ENCODE data around the gene ZNF490. TPM values are rescaled to one million over a fixed set of nuclear protein-coding genes. Genes with fewer than 3 reads are reported as not detected.
"Not testable (repeated sequence)": the region's sequence is repeated elsewhere in the genome, so short reads cannot be mapped to it uniquely, and the experiment has no call there.

ZNF490 gene
- total RNA-seq, 1 experiment from 2014 or later = 5.4 TPM

DNA sequence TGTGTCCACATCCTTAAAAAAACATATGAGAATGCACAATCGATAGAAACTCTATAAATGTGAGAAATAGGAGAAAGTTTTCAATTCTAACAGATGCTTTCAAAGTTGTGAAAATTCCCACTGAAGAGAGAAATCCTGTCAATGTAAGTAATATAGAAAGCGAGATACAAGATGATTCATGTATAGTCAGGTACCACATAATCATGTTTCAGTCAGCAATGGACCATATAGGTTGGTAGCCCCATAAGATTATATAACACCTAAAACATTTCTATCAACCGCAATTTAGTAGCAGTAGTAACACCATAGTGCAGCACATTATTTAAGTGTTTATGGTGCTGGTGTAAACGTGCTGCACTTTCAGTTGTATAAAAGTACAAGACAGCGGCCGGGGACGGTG, 18.6 kb upstream of the ZNF490 start:
- Histone ChIP-seq H3K36me3 (peaks cover 75% of the 10 kb centered on the region), H3K9me3 (peaks cover 60% of the 10 kb centered on the region), H3K4me3 (no peak overlapping the region), H3K27me3 (no peaks in the 10 kb centered on the region)
- DNase-seq = no peak

DNA sequence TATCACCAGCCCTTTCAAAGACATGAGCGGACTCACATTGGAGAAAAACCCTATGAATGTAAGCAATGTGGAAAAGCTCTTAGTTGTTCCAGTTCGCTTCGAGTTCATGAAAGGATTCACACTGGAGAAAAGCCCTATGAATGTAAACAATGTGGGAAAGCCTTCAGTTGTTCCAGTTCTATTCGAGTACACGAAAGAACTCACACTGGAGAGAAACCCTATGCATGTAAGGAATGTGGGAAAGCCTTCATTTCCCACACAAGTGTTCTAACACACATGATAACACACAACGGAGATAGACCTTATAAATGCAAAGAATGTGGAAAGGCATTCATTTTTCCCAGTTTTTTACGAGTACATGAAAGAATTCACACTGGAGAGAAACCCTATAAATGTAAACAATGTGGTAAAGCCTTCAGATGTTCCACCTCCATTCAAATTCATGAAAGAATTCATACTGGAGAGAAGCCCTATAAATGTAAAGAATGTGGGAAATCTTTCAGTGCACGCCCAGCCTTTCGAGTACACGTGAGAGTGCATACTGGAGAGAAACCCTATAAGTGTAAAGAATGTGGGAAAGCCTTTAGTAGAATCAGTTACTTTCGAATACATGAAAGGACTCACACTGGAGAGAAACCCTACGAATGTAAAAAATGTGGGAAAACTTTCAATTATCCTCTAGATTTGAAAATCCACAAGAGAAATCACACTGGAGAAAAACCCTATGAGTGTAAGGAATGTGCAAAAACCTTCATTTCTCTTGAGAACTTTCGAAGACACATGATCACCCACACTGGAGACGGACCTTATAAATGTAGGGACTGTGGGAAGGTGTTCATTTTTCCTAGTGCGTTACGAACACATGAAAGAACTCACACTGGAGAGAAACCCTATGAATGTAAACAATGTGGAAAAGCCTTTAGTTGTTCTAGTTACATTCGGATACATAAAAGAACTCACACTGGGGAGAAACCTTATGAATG, 17.7 kb upstream of the ZNF490 start:
- no peaks in the 10 kb centered on the region for H3K27me3 ChIP-seq
- H3K36me3 ChIP-seq = peaks cover 84% of the 10 kb centered on the region
- H3K4me3 ChIP-seq = no peak overlapping the region
- peaks cover 66% of the 10 kb centered on the region for H3K9me3 ChIP-seq
- no peak for DNase-seq

DNA sequence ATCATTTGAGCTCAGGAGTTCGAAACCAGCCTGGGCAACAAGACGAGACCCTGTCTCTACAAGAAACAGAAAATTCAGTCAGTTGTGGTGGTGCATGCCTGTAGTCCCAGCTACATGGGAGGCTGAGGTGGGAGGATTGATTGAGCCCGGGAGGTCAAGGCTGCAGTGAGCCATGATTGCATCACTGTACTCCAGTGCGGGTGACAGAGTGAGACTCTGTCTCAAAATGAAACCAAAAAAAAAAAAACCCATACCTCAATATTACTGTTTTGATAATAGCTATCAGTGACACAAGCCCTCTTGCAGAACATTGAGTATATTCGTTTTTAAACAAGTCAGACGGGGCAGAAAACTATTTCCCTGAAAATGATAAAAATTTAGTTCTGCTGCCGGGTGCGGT, 16.3 kb upstream of the ZNF490 start:
- DNase-seq = no peak
- Histone ChIP-seq H3K4me3 (no peak overlapping the region), H3K9me3 (peaks cover 75% of the 10 kb centered on the region), H3K27me3 (no peaks in the 10 kb centered on the region), H3K36me3 (peaks cover 95% of the 10 kb centered on the region)

DNA sequence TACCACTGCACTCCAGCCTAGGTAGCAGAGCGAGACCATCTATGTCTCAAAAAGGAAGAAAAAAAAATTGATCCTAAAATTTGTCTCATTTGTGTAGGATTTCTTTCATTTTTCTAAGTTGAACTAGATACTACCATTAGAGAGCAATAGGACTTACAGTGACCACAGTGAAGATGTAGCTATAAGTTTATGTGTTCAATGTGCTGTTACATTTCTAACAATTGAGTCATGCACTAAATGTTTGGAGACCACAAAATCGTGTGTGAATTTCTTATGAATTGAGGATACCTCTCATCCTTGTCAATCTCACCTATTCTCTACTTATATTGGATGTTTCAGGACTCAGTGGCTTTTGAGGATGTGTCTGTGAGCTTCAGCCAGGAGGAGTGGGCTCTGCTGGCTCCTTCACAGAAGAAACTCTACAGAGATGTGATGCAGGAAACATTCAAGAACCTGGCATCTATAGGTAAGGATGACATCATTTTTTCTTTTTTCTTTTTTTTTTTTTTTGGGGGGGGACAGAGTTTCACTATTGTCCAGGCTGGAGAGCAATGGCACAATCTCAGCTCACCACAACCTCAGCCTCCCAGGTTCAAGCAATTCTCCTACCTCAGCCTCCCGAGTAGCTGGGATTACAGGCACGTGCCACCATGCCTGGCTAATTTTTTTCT, 12.9 kb upstream of the ZNF490 start:
- DNase-seq = no peak

DNA sequence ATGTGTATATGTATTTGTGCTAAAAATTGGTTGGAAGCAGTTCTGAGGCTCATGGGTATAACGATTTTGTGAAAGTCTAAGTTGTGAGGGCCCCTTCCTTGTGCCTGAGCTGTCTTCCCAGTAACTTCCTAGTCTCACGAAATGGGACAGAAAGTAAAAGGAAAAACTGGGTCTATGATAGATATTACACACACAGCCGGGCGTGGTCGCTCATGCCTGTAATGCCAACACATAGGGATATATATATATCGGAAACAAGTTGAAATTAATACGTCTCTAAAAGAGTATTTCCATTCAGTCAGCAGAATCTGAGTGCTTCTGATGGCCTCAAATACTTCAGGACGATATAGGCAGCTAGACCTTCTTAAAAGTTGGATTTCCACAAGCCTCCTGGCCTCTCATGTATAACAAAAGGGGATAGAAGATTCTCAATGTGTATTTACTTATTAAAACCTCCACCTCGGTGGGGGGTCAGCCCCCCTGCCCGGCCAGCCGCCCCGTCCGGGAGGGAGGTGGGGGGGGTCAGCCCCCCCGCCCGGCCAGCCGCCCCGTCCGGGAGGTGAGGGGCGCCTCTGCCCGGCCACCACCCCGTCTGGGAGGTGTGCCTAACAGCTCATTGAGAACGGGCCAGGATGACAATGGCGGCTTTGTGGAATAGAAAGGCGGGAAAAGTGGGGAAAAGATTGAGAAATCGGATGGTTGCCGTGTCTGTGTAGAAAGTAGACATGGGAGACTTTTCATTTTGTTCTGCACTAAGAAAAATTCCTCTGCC, 10.8 kb upstream of the ZNF490 start:
- not testable (repeated sequence) for H3K4me3 ChIP-seq, DNase-seq, H3K27me3 ChIP-seq
- peaks cover 68% of the 10 kb centered on the region for H3K9me3 ChIP-seq
- H3K36me3 ChIP-seq = peaks cover 87% of the 10 kb centered on the region

More for the DNA sequence above, 12.9 kb upstream of the ZNF490 start:
- H3K9me3 ChIP-seq = peaks cover 80% of the 10 kb centered on the region
- peaks cover 91% of the 10 kb centered on the region for H3K36me3 ChIP-seq
- no peaks in the 10 kb centered on the region for H3K27me3 ChIP-seq
- H3K4me3 ChIP-seq = no peak overlapping the region

DNA sequence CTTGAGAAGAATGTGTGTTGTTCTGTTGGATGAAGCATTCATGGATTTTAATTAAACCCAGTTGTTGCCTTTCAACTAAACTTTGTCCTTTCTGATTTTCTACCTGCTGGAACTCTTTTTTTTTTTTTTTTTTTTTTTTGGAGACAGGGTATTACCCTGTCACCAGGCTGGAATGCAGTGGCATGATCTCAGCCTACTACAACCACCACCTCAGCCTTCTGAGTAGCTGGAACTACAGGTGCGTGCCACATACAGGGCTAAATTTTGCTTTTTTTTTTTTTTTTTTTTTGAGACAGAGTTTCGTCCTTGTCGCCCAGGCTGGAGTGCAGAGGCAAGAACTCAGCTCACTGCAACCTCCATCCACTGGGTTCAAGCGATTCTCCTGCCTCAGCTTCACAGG, 7.0 kb upstream of the ZNF490 start:
- H3K36me3 ChIP-seq = peaks cover 84% of the 10 kb centered on the region
- DNase-seq = no peak
- H3K9me3 ChIP-seq = peaks cover 36% of the 10 kb centered on the region
- H3K4me3 ChIP-seq = no peak overlapping the region
- H3K27me3 ChIP-seq = no peaks in the 10 kb centered on the region

DNA sequence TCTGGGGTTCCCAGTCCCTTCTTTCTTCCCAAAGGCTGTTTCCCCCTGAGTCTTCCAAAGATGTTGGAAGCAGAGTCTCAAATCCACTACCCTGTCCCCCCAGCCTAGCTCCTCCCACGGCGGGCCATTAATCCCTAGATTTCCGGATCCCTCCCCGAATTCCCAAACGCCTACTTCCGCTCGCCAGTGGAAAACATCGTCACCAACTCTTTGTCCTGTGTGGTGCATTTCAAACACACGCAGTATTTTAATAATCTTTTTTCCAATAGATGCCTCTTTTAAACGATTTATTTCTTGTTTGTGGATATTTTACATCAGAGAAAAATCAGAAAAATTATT, 717 bp upstream of the ZNF490 start:
- Histone ChIP-seq H3K27me3 (no peaks in the 10 kb centered on the region), H3K4me3 (peak overlapping the region; percentile 95), H3K9me3 (no peaks in the 10 kb centered on the region; the same call in 1 of the 2 replicates), H3K36me3 (peaks cover 70% of the 10 kb centered on the region)
- peak; percentile 90 for DNase-seq

DNA sequence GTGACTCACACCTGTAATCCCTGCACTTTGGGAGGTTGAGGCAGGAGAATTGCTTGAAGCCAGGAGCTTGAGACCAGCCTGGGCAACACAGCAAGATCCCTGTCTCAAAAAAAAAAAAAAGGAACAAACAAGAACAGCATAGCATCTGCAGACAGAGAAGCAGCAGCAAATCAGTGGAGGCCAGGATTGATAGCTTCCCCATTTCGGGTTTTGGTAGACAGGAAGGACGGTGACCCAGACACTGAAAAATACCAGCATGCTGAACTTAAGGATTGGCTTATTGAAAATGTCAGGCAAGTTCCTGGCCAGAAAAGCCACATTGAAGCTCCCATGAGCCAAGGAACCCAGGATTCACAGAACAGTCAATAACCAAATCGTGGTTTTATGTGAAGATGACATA, 3.0 kb downstream of the ZNF490 start:
- Histone ChIP-seq H3K27me3 (no peaks in the 10 kb centered on the region), H3K4me3 (no peak overlapping the region), H3K36me3 (peaks cover 54% of the 10 kb centered on the region), H3K9me3 (no peaks in the 10 kb centered on the region)
- no peak for DNase-seq

DNA sequence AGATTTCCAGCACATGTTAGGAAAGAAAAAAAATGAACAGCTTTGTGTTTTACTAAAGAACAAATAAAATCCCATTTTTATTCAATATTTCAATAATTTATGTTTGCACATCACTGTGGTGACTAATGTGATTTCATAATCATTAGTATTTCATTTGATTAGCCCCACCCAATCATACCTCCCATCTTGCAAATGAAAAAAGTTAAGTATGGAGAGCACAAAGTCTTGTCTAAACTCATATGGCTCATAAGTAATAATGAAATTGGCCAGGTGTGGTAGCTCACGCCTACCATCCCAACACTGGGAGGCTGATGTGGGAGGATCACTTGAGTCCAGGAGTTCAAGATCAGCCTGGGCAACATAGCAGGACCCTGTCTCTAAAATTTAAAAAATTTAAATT, 3.8 kb downstream of the ZNF490 start:
- H3K27me3 ChIP-seq = no peaks in the 10 kb centered on the region
- no peaks in the 10 kb centered on the region for H3K9me3 ChIP-seq
- H3K36me3 ChIP-seq = peaks cover 47% of the 10 kb centered on the region
- no peak overlapping the region for H3K4me3 ChIP-seq
- DNase-seq = no peak

DNA sequence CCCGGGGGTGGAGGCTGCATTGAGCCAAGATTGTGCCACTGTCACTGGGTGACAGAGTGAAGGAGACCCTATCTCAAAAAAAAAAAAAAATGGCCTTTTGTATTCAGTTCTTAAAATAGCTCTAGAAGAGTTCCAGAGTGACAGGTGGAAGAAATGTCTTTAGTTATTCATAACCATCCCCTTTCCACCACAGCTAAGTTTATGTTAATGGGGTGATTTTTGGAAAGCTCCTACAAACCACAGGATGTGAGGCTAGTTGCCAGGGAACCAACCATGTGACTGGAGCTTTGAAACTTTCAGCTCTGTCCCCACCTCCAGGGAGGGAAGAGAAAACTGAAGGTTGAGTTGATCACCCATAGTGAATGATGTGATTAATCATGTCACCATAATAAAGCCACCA, 6.9 kb downstream of the ZNF490 start:
- H3K9me3 ChIP-seq = no peaks in the 10 kb centered on the region
- H3K27me3 ChIP-seq = no peaks in the 10 kb centered on the region
- H3K4me3 ChIP-seq = no peak overlapping the region
- H3K36me3 ChIP-seq = peaks cover 34% of the 10 kb centered on the region
- peak; percentile 45 for DNase-seq

DNA sequence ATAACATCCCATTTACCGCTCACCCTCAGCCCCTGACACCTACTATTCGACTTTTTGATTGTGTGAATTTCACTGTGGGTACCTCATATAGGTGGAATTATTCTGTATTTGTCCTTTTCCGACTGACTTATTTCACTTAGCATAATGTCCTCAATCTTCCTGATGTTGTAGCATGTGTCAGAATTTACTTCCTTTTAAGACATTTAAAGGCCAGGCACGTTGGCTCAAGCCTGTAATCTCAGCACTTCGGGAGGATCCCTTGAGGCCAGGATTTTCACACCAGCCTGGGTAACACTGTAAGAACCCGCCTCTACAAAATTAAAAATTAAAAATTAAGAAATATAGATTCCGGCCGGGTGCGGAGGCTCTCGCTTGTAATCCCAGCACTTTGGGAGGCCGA, 13.0 kb downstream of the ZNF490 start:
- peaks cover 11% of the 10 kb centered on the region for H3K36me3 ChIP-seq
- H3K27me3 ChIP-seq = no peaks in the 10 kb centered on the region
- no peak for DNase-seq
- no peak overlapping the region for H3K4me3 ChIP-seq
- no peaks in the 10 kb centered on the region for H3K9me3 ChIP-seq

DNA sequence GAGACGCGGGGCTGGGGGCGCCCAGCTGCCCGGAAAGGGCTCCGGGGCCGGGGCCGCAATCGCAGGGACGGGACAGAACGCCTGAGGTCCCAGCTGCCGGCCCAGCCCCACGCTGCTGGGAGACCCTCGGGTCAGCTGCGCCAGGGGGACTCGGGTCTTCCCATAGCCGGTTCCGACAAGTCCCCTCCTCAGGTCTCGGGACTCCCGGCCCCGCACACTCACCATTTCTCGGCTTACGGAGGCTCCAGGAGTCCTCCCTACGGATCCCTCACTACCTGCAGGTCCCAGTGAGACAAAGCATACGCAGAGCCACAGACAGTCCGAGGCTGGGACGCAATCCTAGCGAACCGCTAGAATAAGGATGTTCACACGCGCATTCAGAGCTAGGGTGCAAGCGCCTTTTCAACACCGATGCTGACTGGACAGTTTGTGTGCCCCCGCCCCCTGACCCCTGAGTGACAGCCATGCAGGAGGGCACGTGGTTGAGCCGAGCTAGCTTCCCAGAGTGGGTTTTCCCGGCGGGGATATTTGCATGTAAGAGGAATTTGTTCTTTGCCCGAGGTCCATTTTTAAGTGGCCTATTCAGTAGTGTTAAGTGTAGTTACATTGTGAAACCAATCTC, 13.6 kb downstream of the ZNF490 start:
- no peak overlapping the region for H3K4me3 ChIP-seq
- peaks cover 11% of the 10 kb centered on the region for H3K36me3 ChIP-seq
- DNase-seq = no peak
- no peaks in the 10 kb centered on the region for H3K9me3 ChIP-seq
- no peaks in the 10 kb centered on the region for H3K27me3 ChIP-seq

DNA sequence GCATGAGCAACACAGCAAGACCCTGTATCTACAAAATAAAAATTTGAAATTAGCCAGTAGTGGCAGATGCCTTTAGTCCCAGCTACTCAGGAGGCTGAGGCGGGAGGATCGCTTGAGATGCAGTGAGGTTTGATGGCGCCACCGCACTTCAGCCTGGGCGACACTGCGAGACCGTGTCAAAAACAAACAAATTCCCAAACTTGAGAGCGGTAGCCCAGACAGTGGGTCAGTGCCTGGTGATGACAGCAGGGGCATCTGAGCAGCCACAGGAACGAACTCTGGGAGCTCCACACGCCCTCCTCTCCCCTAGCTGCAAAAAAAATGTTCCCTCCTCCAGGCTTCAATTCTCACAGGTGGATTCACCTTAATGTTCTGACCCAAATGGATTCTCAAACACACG, 14.1 kb downstream of the ZNF490 start:
- Histone ChIP-seq H3K4me3 (no peak overlapping the region), H3K9me3 (no peaks in the 10 kb centered on the region), H3K36me3 (peaks cover 11% of the 10 kb centered on the region), H3K27me3 (no peaks in the 10 kb centered on the region)
- no peak for DNase-seq

DNA sequence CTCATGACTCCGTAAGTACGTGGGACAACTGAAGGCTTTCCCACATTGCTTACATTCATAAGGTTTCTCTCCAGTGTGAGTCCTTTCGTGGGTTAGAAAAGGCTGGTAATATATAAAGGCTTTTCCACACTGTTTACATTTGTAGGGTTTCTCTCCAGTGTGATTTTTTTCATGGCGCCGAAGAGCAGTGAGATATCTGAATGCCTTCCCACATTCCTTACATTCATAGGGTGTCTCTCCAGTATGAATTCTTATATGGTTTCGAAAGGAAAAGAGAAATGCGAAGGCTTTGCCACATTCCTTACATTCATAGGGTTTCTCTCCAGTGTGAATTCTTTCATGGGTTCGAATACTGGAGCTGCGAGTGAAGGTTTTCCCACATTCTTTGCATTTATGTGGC, 29.5 kb downstream of the ZNF490 start:
- DNase-seq = no peak
- no peak overlapping the region for H3K4me3 ChIP-seq
- H3K9me3 ChIP-seq = peaks cover 50% of the 10 kb centered on the region
- peaks cover 62% of the 10 kb centered on the region for H3K36me3 ChIP-seq
- no peaks in the 10 kb centered on the region for H3K27me3 ChIP-seq

DNA sequence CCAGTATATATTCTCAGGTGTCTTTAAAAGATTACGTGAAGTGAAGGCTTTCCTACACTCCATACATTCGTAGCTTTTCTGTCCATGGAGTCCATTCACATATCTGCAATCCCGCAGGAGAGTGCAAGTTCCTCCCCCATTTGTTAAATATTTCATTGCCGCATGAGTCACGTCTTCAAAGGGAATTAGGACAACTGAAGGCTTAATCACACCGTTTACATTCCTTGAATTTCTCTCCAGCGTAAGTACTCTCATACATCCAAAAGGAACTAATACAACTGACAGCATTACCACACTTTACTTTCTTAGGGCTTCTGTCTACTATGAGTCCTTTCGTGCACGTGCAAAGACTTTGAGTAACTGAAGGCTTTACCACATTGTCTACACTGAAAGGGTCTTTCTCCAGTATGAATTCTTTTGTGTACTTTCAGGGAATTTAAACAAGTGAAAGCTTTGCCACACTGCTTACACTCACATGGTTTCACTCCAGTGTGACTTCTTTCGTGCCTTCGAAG, 30.4 kb downstream of the ZNF490 start:
- Histone ChIP-seq H3K27me3 (no peaks in the 10 kb centered on the region), H3K4me3 (no peak overlapping the region), H3K9me3 (peaks cover 47% of the 10 kb centered on the region), H3K36me3 (peaks cover 62% of the 10 kb centered on the region)
- DNase-seq = peak; percentile 14

DNA sequence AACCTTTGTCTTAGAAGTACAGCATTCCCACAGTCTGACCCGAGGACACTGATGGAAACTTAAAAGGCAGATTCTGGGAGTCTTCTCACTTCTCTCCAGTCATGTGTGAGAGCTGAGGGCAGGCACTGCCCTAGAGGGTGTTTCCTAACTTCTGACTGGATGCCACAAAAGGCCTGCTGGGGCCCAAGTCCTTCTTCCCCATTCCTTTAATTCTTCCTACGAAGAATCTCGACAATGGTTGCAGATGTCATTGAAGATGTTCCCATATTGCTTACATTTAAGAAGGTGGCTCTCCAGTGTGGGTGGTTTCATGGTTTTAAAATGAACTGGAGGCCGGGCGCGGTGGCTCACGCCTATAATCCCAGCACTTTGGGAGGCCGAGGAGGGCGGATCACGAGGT, 32.0 kb downstream of the ZNF490 start:
- Histone ChIP-seq H3K36me3 (peaks cover 65% of the 10 kb centered on the region), H3K9me3 (peaks cover 48% of the 10 kb centered on the region), H3K4me3 (no peak overlapping the region), H3K27me3 (no peaks in the 10 kb centered on the region)
- DNase-seq = no peak

All from MG63 (cell line).